ENCODE measurements around the gene CAMK2N2. TPM values are rescaled to one million over a fixed set of nuclear protein-coding genes. Genes with fewer than 3 reads are reported as not detected.

The CAMK2N2 gene
- total and polyA plus RNA-seq, 4 donors: 9.1 to 204 (median 106) TPM

DNA sequence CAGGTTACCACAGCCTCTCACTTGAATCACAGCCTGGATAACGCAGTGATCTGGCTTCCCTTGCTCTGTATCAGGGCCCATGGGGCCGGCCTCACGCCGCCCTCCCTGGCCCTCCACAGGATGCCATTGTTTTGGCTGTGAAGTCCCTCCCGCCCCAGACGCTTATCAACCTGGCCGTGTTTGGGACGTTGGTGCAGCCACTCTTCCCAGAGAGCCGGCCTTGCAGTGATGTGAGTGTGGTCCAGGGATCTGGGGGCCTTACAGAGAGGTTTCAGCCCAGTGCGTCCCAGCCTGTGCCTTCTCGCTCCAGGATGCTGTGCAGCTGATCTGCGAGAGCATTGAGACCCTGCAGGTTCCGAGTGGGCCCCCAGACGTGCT, 25.3 kb downstream of the CAMK2N2 start:
- Histone ChIP-seq H3K36me3 (ENCODE audit: control insufficient read depth, insufficient read depth, low read length) (peaks cover 26% of the 10 kb centered on the region), H3K4me1 (ENCODE audit: control insufficient read depth, insufficient read depth, low read length) (peaks cover 17% of the 10 kb centered on the region), H3K4me3 (ENCODE audit: low read depth, low read length) (no peak overlapping the region), H3K27ac (ENCODE audit: low read depth, low read length) (no peak overlapping the region), H3K9me3 (ENCODE audit: control insufficient read depth, insufficient read depth, low read length) (no peaks in the 10 kb centered on the region), H3K27me3 (ENCODE audit: control insufficient read depth, insufficient read depth, low read length) (peaks cover 11% of the 10 kb centered on the region)
- 45% methylated on average over 14 of the region's 14 CpGs for WGBS (ENCODE audit: insufficient coverage)
- DNase-seq (ENCODE audit: low read depth in 4 of 6, low spot score in 6 of 6): no peak

DNA sequence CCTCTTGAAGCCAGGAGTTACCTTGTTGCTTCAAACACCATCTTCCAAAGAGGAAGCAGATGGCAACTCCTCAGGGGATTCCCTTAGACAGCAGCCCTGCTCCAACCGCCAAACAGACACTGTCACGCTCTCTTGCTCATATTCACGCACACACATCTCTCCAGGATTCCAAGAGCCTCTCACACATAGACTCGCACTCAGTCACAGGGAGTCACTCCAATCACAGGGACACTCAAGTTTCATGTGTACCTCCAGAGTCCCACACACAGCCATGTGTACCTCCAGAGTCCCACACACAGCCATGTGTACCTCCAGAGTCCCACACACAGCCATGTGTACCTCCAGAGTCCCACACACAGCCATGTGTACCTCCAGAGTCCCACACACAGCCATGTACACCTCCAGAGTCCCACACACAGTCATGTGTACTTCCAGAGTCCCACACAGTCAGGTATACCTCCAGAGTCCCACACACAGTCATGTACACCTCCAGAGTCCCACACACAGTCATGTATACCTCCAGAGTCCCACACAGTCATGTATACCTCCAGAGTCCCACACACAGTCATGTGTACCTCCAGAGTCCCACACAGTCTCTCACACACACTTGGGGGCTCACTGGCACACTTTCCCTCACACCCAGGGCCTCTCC, 25.8 kb downstream of the CAMK2N2 start:
- Histone ChIP-seq H3K4me3 (ENCODE audit: low read depth, low read length) (no peak overlapping the region), H3K27me3 (ENCODE audit: control insufficient read depth, insufficient read depth, low read length) (peaks cover 14% of the 10 kb centered on the region), H3K9me3 (ENCODE audit: control insufficient read depth, insufficient read depth, low read length) (no peaks in the 10 kb centered on the region), H3K27ac (ENCODE audit: low read depth, low read length) (no peak overlapping the region), H3K4me1 (ENCODE audit: control insufficient read depth, insufficient read depth, low read length) (peaks cover 20% of the 10 kb centered on the region), H3K36me3 (ENCODE audit: control insufficient read depth, insufficient read depth, low read length) (peaks cover 24% of the 10 kb centered on the region)
- 58% methylated on average over 4 of the region's 4 CpGs for WGBS (ENCODE audit: insufficient coverage)
- DNase-seq (ENCODE audit: low read depth in 4 of 6, low spot score in 6 of 6): peak in 1 of 6 donors; percentile 56

DNA sequence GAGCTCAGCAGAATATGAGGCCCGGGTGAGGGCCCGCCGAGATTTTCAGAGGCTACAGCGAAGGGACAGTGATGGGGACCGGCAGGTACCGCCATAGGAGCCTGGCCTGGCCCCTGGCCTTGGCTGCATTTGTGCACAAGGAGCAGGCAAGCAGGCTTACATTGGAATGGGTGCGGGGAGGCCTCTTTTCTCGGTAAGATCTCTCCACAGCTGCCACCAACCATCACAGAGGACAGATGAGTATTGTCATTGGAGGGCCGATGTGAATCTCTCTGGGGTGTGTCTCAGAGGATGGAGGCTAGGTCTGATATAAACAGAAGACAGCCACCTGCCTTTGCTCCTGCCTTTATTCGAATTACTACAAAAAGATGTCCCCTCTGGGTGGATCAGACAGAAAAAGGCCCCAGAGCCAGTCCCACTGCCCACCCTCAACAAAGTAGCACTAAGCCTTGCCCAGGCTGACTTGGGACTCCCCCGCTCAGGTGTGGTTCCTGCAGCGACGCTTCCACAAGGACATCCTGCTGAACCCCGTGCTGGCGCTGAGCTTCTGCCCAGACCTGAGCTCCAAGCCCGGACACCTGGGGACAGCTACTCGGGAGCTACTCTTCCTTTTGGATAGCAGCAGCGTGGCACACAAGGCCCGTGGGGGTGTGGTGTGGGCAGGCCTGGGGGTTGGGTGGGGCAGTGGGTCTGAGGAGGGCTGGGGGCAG, 26.5 kb downstream of the CAMK2N2 start:
- H3K27ac ChIP-seq (ENCODE audit: low read depth, low read length): no peak overlapping the region
- whole genome bisulfite sequencing (ENCODE audit: insufficient coverage): 85% methylated on average over 13 of the region's 19 CpGs
- no peak for DNase-seq (ENCODE audit: low read depth in 4 of 6, low spot score in 6 of 6)

DNA sequence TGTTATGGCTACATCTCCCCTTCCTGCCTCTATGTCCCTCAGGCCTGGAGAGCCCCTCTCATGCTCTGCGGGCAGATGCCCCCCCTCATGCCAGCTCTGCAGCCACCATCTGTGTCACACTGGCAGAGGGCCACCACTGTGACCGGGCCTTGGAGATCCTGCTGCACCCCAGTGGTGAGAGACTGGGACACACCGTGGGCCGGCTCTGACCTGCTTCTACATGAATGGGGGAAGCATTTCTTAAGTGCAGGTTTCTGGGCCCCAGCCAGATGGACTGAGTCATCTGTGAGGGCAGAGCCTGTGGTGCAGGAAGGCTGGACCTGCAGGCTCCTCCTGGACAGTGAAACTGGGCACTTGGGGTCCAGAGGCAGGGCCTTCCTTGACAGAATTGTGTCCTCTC, 27.1 kb downstream of the CAMK2N2 start:
- Histone ChIP-seq H3K27ac (ENCODE audit: low read depth, low read length) (no peak overlapping the region), H3K4me1 (ENCODE audit: control insufficient read depth, insufficient read depth, low read length) (peaks cover 28% of the 10 kb centered on the region), H3K27me3 (ENCODE audit: control insufficient read depth, insufficient read depth, low read length) (peaks cover 24% of the 10 kb centered on the region), H3K4me3 (ENCODE audit: low read depth, low read length) (no peak overlapping the region), H3K36me3 (ENCODE audit: control insufficient read depth, insufficient read depth, low read length) (peaks cover 17% of the 10 kb centered on the region), H3K9me3 (ENCODE audit: control insufficient read depth, insufficient read depth, low read length) (no peaks in the 10 kb centered on the region)
- DNase-seq (ENCODE audit: low read depth in 4 of 6, low spot score in 6 of 6): no peak
- WGBS (ENCODE audit: insufficient coverage): 33% methylated on average over 4 of the region's 4 CpGs

More for the DNA sequence above, 26.5 kb downstream of the CAMK2N2 start:
- Histone ChIP-seq H3K36me3 (ENCODE audit: control insufficient read depth, insufficient read depth, low read length) (peaks cover 23% of the 10 kb centered on the region), H3K4me3 (ENCODE audit: low read depth, low read length) (no peak overlapping the region), H3K9me3 (ENCODE audit: control insufficient read depth, insufficient read depth, low read length) (no peaks in the 10 kb centered on the region), H3K27me3 (ENCODE audit: control insufficient read depth, insufficient read depth, low read length) (peaks cover 19% of the 10 kb centered on the region), H3K4me1 (ENCODE audit: control insufficient read depth, insufficient read depth, low read length) (peaks cover 24% of the 10 kb centered on the region)

DNA sequence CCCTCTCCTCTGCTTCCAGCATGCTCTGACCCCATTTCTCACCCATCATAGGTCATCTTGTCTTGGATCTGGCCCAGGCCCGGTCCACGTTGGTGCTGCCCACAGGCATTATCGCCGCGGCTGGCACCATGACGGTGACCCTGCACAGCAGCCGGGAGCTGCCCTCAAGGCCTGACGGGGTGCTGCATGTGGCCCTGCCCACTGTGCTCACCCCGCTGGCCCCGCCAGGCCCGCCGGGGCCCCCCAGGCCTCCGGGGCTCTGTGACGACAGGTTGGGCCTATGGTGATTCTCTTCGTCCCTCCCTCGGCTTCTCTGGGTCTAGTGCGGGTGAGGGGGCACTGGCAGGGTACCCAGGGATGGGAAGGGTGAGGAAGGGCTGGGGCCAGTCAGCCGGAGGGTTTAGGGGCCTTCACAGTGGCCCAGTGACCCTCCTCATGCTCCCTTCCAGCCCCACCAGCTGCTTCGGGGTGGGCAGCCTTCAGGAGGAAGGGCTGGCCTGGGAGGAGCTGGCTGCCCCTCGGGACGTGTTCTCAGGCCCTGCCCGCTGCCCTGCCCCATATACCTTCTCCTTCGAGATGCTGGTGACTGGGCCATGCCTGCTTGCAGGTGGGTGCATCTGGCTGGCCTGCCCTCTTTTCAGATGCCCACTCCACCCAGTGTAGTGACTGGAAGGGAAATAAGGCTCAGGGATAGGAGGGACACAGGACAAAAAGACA, 28.1 kb downstream of the CAMK2N2 start:
- Histone ChIP-seq H3K4me3 (ENCODE audit: low read depth, low read length) (no peak overlapping the region), H3K4me1 (ENCODE audit: control insufficient read depth, insufficient read depth, low read length) (peaks cover 31% of the 10 kb centered on the region), H3K27ac (ENCODE audit: low read depth, low read length) (no peak overlapping the region), H3K36me3 (ENCODE audit: control insufficient read depth, insufficient read depth, low read length) (peaks cover 12% of the 10 kb centered on the region), H3K27me3 (ENCODE audit: control insufficient read depth, insufficient read depth, low read length) (peaks cover 24% of the 10 kb centered on the region), H3K9me3 (ENCODE audit: control insufficient read depth, insufficient read depth, low read length) (no peaks in the 10 kb centered on the region)
- no peak for DNase-seq (ENCODE audit: low read depth in 4 of 6, low spot score in 6 of 6)
- WGBS (ENCODE audit: insufficient coverage): 86% methylated on average over 21 of the region's 23 CpGs

DNA sequence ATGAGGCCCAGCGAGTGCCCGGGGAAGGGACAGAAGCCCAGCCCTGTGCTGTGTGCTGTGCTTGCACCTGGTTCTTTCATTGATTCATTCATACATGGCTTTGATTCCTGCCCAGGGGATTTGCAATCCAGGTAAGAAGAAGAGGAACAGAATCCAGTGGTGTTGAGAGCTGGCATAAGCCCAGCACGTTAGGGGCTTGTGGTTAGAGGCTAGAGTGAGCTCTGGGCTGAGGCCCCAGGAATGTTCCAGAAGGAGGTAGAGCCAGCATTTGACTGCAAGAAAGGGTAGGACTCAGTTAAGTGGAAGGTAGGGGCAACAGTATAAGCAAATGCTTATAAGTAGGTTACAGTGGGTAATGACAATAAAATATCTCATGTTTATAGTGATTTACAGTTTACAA, 29.7 kb downstream of the CAMK2N2 start:
- peaks cover 12% of the 10 kb centered on the region for H3K36me3 ChIP-seq (ENCODE audit: control insufficient read depth, insufficient read depth, low read length)
- peaks cover 31% of the 10 kb centered on the region for H3K4me1 ChIP-seq (ENCODE audit: control insufficient read depth, insufficient read depth, low read length)
- H3K9me3 ChIP-seq (ENCODE audit: control insufficient read depth, insufficient read depth, low read length): no peaks in the 10 kb centered on the region
- no peak for DNase-seq (ENCODE audit: low read depth in 4 of 6, low spot score in 6 of 6)
- peaks cover 31% of the 10 kb centered on the region for H3K27me3 ChIP-seq (ENCODE audit: control insufficient read depth, insufficient read depth, low read length)
- no peak overlapping the region for H3K27ac ChIP-seq (ENCODE audit: low read depth, low read length)
- no peak overlapping the region for H3K4me3 ChIP-seq (ENCODE audit: low read depth, low read length)
- WGBS (ENCODE audit: insufficient coverage): 13% methylated on average over 2 of the region's 3 CpGs

DNA sequence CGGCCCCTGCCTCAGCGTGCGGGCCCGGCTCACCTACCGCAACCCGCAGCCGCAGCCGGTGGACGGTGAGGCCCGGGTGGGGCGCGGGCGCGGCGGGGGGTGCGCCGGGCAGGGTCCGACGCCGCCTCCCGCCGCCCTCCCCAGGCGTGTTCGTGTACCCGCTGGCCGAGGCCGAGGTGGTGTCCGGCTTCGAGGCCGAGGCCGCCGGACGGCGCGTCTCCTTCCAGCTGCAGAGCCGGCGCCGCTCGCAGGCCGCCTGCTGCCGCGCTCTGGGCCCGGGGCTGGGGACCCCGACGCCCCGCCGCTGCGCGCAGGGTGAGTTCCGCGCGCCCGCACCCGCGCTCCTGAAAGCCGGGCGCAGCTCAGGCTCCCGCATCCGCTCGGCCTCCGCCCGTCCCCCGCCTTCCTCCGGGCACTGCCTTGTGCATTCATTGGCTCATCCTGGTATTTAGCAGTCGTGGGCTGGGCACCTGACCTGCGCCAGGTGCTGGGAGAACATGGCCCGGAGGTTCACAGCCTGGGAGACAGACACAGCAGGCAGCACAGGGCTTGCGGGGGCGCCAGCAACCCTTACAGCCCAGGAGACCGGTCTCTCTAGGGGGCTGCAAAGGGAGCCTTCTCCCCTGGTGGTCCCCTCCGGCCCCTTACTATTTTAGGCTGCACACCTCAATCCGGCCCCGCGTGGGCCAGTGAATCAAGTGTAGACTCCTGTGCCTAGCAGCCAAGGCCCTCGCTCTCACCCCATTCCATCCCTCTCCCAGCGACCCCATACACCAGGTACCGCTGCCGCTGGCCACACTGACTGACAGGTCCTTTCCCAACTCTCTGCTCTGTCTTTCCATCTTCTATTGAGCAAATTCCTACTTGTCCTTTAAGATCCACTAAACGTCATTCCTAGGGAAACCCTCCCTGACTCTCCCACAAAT, 30.5 kb downstream of the CAMK2N2 start:
- H3K27me3 ChIP-seq (ENCODE audit: control insufficient read depth, insufficient read depth, low read length): peaks cover 31% of the 10 kb centered on the region
- peaks cover 9% of the 10 kb centered on the region for H3K36me3 ChIP-seq (ENCODE audit: control insufficient read depth, insufficient read depth, low read length)
- peaks cover 31% of the 10 kb centered on the region for H3K4me1 ChIP-seq (ENCODE audit: control insufficient read depth, insufficient read depth, low read length)
- no peak overlapping the region for H3K4me3 ChIP-seq (ENCODE audit: low read depth, low read length)
- no peak overlapping the region for H3K27ac ChIP-seq (ENCODE audit: low read depth, low read length)
- WGBS (ENCODE audit: insufficient coverage): 4% methylated on average over 79 of the region's 79 CpGs
- peak in 1 of 6 donors; percentile 45 for DNase-seq (ENCODE audit: low read depth in 4 of 6, low spot score in 6 of 6)
- no peaks in the 10 kb centered on the region for H3K9me3 ChIP-seq (ENCODE audit: control insufficient read depth, insufficient read depth, low read length)

DNA sequence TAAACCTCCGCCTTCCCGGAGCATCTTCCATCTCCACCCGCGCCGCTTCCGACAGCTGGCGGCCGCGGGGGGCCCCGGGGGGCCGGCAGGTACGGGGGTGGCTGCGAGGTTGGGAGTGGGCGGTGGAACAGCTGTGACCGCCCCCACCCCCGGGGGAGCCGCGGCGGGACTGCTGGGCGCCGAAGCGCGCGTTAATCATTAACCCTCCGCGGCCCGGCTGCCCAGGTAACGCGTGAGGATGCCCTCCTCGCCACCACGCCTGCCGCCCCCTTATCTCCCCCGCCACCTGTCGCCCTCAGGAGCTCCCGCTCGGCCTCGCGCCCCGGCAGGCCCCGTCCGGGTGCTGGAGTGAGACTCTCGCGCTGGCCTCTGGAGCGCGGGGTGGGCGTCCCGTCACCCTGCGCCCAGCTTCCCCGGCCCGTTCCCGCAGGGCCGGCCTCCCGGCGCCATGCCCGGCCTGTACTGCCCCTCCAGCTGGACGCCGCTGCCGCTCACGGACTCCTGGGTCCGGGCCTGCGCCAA, 31.2 kb downstream of the CAMK2N2 start:
- DNase-seq (ENCODE audit: low read depth in 4 of 6, low spot score in 6 of 6): peak in 1 of 6 donors; percentile 21
- Histone ChIP-seq H3K36me3 (ENCODE audit: control insufficient read depth, insufficient read depth, low read length) (peaks cover 9% of the 10 kb centered on the region), H3K4me1 (ENCODE audit: control insufficient read depth, insufficient read depth, low read length) (peaks cover 31% of the 10 kb centered on the region), H3K27me3 (ENCODE audit: control insufficient read depth, insufficient read depth, low read length) (peaks cover 31% of the 10 kb centered on the region), H3K4me3 (ENCODE audit: low read depth, low read length) (peak overlapping the region; percentile 42), H3K27ac (ENCODE audit: low read depth, low read length) (no peak overlapping the region), H3K9me3 (ENCODE audit: control insufficient read depth, insufficient read depth, low read length) (no peaks in the 10 kb centered on the region)
- under 1% methylated on average over 51 of the region's 61 CpGs for WGBS (ENCODE audit: insufficient coverage)
